HUES64 (cell line): Measurements from ENCODE around the gene ADGRG7.

Experiments used
- H3K27ac ChIP-seq: 2 replicates; pipeline ENCODE4 v1.7.0; 2013; ENCODE audit warnings: low read depth, low read length, inconsistent platforms
- H3K27me3 ChIP-seq: 2 replicates; pipeline ENCODE4 v1.6.1; 2013; ENCODE audit warnings: mild to moderate bottlenecking, low read length; ENCODE audit not compliant: insufficient read depth
- H3K36me3 ChIP-seq: 2 replicates; pipeline ENCODE4 v1.6.1; 2013; ENCODE audit warnings: mild to moderate bottlenecking, low read length; ENCODE audit not compliant: insufficient read depth
- H3K4me1 ChIP-seq: 2 replicates; pipeline ENCODE4 v1.6.1; 2013; ENCODE audit warnings: mild to moderate bottlenecking, low read length, moderate library complexity; ENCODE audit not compliant: insufficient read depth
- H3K4me3 ChIP-seq: 2 replicates; pipeline ENCODE4 v1.5.1; 2013; ENCODE audit warnings: mild to moderate bottlenecking, low read length, moderate library complexity
- H3K9ac ChIP-seq: 2 replicates; pipeline ENCODE4 v1.6.1; 2013; ENCODE audit warnings: mild to moderate bottlenecking, low read depth, low read length
- H3K9me3 ChIP-seq: 2 replicates; pipeline ENCODE4 v1.6.1; 2013; ENCODE audit warnings: low read depth, low read length; ENCODE audit not compliant: insufficient read depth
- WGBS: fragments of 150-250, 120-280 bp; methylation state at CpG from one replicate; pipeline ENCODE4 v1.1.7; 2013; ENCODE audit warnings: missing lambda C conversion rate; 5-methylcytosine and 5-hydroxymethylcytosine counted together

Gene ADGRG7

GRCh38 chr3:100719136-100719535, 109.7 kb downstream of the ADGRG7 start:
- no CpG with 5 or more reads among the region's 1 CpG for WGBS
- H3K9ac ChIP-seq = no peak overlapping the region
- H3K27ac ChIP-seq = no peak overlapping the region
- no peaks in the 10 kb centered on the region for H3K9me3 ChIP-seq
- peaks cover 81% of the 10 kb centered on the region for H3K36me3 ChIP-seq
- no peaks in the 10 kb centered on the region for H3K27me3 ChIP-seq
- peaks cover 17% of the 10 kb centered on the region for H3K4me1 ChIP-seq
- no peak overlapping the region for H3K4me3 ChIP-seq

- Histone ChIP-seq H3K4me1 (peaks cover 17% of the 10 kb centered on the region), H3K9ac (no peak overlapping the region), H3K27ac (no peak overlapping the region), H3K9me3 (no peaks in the 10 kb centered on the region), H3K27me3 (no peaks in the 10 kb centered on the region), H3K4me3 (no peak overlapping the region), H3K36me3 (peaks cover 78% of the 10 kb centered on the region)
- 43% methylated on average over 4 of the region's 5 CpGs for WGBS
Measured at GRCh38 chr3:100720426-100720825, 111.0 kb downstream of the ADGRG7 start.

GRCh38 chr3:100725935-100726513, 116.6 kb downstream of the ADGRG7 start:
- Histone ChIP-seq H3K4me3 (no peak overlapping the region), H3K9ac (no peak overlapping the region), H3K27ac (no peak overlapping the region), H3K36me3 (peaks cover 95% of the 10 kb centered on the region), H3K9me3 (no peaks in the 10 kb centered on the region), H3K4me1 (peaks cover 10% of the 10 kb centered on the region; the same call in 1 of the 2 replicates), H3K27me3 (no peaks in the 10 kb centered on the region)
- 95% methylated on average over 3 of the region's 3 CpGs for WGBS

- Histone ChIP-seq H3K27me3 (no peaks in the 10 kb centered on the region), H3K4me3 (no peak overlapping the region), H3K9me3 (no peaks in the 10 kb centered on the region), H3K4me1 (peaks cover 11% of the 10 kb centered on the region; the same call in 1 of the 2 replicates), H3K27ac (no peak overlapping the region), H3K36me3 (peaks cover 95% of the 10 kb centered on the region), H3K9ac (no peak overlapping the region)
- WGBS = 89% methylated on average over 1 of the region's 1 CpG
Measured at GRCh38 chr3:100726706-100727105, 117.3 kb downstream of the ADGRG7 start.

GRCh38 chr3:100730524-100730923, 121.1 kb downstream of the ADGRG7 start:
- no peak overlapping the region for H3K4me3 ChIP-seq
- H3K36me3 ChIP-seq = peaks cover 97% of the 10 kb centered on the region
- no peak overlapping the region for H3K9ac ChIP-seq
- no peak overlapping the region for H3K27ac ChIP-seq
- H3K4me1 ChIP-seq = peaks cover 37% of the 10 kb centered on the region
- H3K9me3 ChIP-seq = no peaks in the 10 kb centered on the region
- 77% methylated on average over 3 of the region's 3 CpGs for WGBS
- no peaks in the 10 kb centered on the region for H3K27me3 ChIP-seq

- Histone ChIP-seq H3K4me3 (no peak overlapping the region), H3K27ac (no peak overlapping the region), H3K36me3 (peaks cover 94% of the 10 kb centered on the region), H3K9me3 (no peaks in the 10 kb centered on the region), H3K4me1 (peaks cover 55% of the 10 kb centered on the region), H3K9ac (no peak overlapping the region), H3K27me3 (no peaks in the 10 kb centered on the region)
- WGBS = 94% methylated on average over 2 of the region's 3 CpGs
Measured at GRCh38 chr3:100732435-100732834, 123.0 kb downstream of the ADGRG7 start.

- Histone ChIP-seq H3K9me3 (no peaks in the 10 kb centered on the region), H3K36me3 (peaks cover 97% of the 10 kb centered on the region), H3K27ac (peak overlapping the region; percentile 19; the same call in 1 of the 2 replicates), H3K9ac (no peak overlapping the region), H3K27me3 (no peaks in the 10 kb centered on the region), H3K4me1 (peaks cover 42% of the 10 kb centered on the region), H3K4me3 (no peak overlapping the region)
- WGBS = no CpG with 5 or more reads among the region's 2 CpGs
Measured at GRCh38 chr3:100737334-100737733, 127.9 kb downstream of the ADGRG7 start.

GRCh38 chr3:100740207-100740606, 130.8 kb downstream of the ADGRG7 start:
- peaks cover 22% of the 10 kb centered on the region for H3K4me1 ChIP-seq
- H3K27me3 ChIP-seq = no peaks in the 10 kb centered on the region
- H3K9ac ChIP-seq = no peak overlapping the region
- 83% methylated on average over 1 of the region's 1 CpG for WGBS
- no peak overlapping the region for H3K4me3 ChIP-seq
- no peak overlapping the region for H3K27ac ChIP-seq
- H3K9me3 ChIP-seq = no peaks in the 10 kb centered on the region
- peaks cover 97% of the 10 kb centered on the region for H3K36me3 ChIP-seq

GRCh38 chr3:100743535-100743934, 134.1 kb downstream of the ADGRG7 start:
- peaks cover 100% of the 10 kb centered on the region for H3K36me3 ChIP-seq
- WGBS = 97% methylated on average over 3 of the region's 3 CpGs

GRCh38 chr3:100744671-100745070, 135.3 kb downstream of the ADGRG7 start:
- WGBS = 100% methylated on average over 2 of the region's 2 CpGs
- no peaks in the 10 kb centered on the region for H3K9me3 ChIP-seq
- H3K4me1 ChIP-seq = peaks cover 5% of the 10 kb centered on the region; the same call in 1 of the 2 replicates
- peaks cover 100% of the 10 kb centered on the region for H3K36me3 ChIP-seq
- H3K27ac ChIP-seq = no peak overlapping the region
- no peak overlapping the region for H3K9ac ChIP-seq
- H3K27me3 ChIP-seq = no peaks in the 10 kb centered on the region
- H3K4me3 ChIP-seq = no peak overlapping the region

More at GRCh38 chr3:100743535-100743934, 134.1 kb downstream of the ADGRG7 start:
- Histone ChIP-seq H3K4me3 (no peak overlapping the region), H3K4me1 (peaks cover 5% of the 10 kb centered on the region; the same call in 1 of the 2 replicates), H3K27me3 (no peaks in the 10 kb centered on the region), H3K9me3 (no peaks in the 10 kb centered on the region), H3K9ac (no peak overlapping the region), H3K27ac (no peak overlapping the region)
